IPS-20b (cell line): ENCODE data around the gene CBY3.
"Not testable (repeated sequence)": the region's sequence is repeated elsewhere in the genome, so short reads cannot be mapped to it uniquely, and the experiment has no call there.

Experiments used
- H3K27ac ChIP-seq: one replicate; pipeline ENCODE4 v1.5.1; 2013; ENCODE audit warnings: low read length
- H3K27me3 ChIP-seq: 2 replicates; pipeline ENCODE4 v1.6.1; 2013; ENCODE audit warnings: mild to moderate bottlenecking, low read length, inconsistent platforms; ENCODE audit not compliant: insufficient read depth
- H3K36me3 ChIP-seq: 2 replicates; pipeline ENCODE4 v1.6.1; 2013; ENCODE audit warnings: low read depth, mild to moderate bottlenecking, inconsistent platforms, low read length, moderate library complexity; ENCODE audit not compliant: insufficient read depth
- H3K4me1 ChIP-seq: 2 replicates; pipeline ENCODE4 v1.6.1; 2013; ENCODE audit warnings: mild to moderate bottlenecking, control low read depth, inconsistent platforms, low read length, moderate library complexity; ENCODE audit not compliant: insufficient read depth
- H3K4me3 ChIP-seq: 2 replicates; pipeline ENCODE4 v1.5.1; 2013; ENCODE audit warnings: mild to moderate bottlenecking, low read length, inconsistent platforms
- H3K9ac ChIP-seq: 2 replicates; pipeline ENCODE4 v1.6.1; 2013; ENCODE audit warnings: low read depth, mild to moderate bottlenecking, inconsistent platforms, low read length, moderate library complexity
- H3K9me3 ChIP-seq: 2 replicates; pipeline ENCODE4 v1.6.1; 2013; ENCODE audit warnings: mild to moderate bottlenecking, low read depth, low read length, inconsistent platforms; ENCODE audit not compliant: insufficient read depth

Gene CBY3

GRCh38 chr5:179658179-179658856 lies 22.5 kb downstream of the CBY3 start:
- Histone ChIP-seq H3K4me3 (peak overlapping the region; percentile 63), H3K9ac (peak overlapping the region; percentile 40; the same call in 1 of the 2 replicates)
- H3K9me3 ChIP-seq, H3K27ac ChIP-seq, H3K36me3 ChIP-seq, H3K4me1 ChIP-seq, H3K27me3 ChIP-seq: not testable (repeated sequence)

DNA sequence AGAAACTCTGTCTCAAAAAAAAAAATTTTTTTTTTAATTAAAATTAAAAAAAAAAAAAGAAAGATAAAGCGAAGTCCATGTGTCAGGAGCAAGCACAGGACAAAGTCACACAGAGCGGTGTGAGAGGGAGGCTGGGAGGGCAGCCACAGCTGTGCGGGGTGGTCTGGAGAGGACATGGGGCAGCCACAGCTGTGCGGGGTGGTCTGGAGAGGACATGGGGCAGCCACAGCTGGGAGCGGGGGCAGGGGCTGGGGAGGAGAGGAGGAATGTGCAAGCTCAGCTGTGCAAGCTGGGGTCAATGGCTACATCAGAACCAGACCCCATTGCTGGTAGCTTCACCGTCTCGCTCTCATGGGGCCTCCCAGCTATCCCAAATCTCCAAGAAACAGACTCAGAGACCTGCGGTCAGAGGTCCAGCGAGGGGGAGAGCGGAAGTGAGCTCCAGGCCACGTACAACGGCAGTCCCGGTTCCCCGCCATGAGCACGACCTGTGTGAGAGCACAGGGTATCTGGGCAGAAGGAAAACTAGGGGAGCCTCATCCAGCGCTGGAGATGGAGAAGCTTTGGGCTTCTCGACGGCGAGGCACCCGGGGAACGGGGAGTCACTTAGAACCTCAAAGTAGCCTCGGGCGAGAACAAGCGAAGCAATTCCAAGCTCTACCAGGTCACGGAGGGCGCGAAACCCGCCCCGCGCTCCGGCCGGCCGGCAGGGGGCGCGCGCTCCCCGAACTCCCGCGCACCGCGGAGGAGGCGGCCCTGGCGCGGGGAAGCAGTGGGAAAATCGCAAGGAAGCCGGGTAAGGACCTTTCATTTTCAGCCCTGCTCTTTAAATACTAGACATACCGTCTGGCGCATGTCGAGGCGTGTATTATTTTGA lies 23.3 kb downstream of the CBY3 start:
- not testable (repeated sequence) for H3K36me3 ChIP-seq, H3K27ac ChIP-seq, H3K4me1 ChIP-seq, H3K9me3 ChIP-seq, H3K4me3 ChIP-seq, H3K27me3 ChIP-seq, H3K9ac ChIP-seq

DNA sequence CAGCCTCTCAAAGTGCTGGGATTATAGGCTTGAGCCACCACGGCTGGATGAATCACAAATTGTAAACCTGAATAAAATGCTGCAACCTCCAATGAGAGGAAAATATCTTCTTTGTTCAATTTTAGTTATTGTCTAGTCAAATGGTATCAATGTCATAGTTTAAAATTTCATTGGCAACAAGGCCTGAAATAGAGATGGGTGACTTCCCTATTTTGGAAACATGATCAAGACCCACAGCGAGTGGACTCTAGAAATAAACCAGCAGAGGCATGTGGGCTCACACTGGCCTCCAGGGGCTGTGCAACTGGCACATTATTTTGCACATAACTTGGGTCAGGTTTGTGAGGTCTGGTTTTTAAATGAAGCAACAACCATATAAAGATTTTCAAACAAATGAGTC lies 27.7 kb downstream of the CBY3 start:
- H3K27ac ChIP-seq, H3K4me1 ChIP-seq, H3K27me3 ChIP-seq, H3K9me3 ChIP-seq, H3K9ac ChIP-seq, H3K36me3 ChIP-seq, H3K4me3 ChIP-seq: not testable (repeated sequence)

DNA sequence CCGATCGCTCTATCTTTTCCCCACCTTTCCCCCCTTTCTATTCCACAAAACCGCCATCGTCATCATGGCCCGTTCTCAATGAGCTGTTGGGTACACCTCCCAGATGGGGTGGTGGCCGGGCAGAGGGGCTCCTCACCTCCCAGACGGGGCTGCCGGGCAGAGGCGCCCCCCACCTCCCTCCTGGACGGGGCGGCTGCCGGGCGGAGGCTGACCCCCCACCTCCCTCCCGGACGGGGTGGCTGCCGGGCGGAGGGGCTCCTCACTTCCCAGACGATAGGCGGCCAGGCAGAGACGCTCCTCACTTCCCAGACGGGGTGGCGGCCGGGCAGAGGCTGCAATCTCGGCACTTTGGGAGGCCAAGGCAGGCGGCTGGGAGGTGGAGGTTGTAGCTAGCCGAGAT lies 30.6 kb downstream of the CBY3 start:
- H3K36me3 ChIP-seq, H3K27ac ChIP-seq: not testable (repeated sequence)

GRCh38 chr5:179649166-179649703 lies 31.6 kb downstream of the CBY3 start:
- H3K27me3 ChIP-seq, H3K36me3 ChIP-seq, H3K4me3 ChIP-seq, H3K9ac ChIP-seq, H3K4me1 ChIP-seq, H3K27ac ChIP-seq, H3K9me3 ChIP-seq: not testable (repeated sequence)

More for the DNA sequence above, 30.6 kb downstream of the CBY3 start:
- not testable (repeated sequence) for H3K9ac ChIP-seq, H3K4me1 ChIP-seq, H3K27me3 ChIP-seq, H3K4me3 ChIP-seq, H3K9me3 ChIP-seq

GRCh38 chr5:179648410-179648809 lies 32.4 kb downstream of the CBY3 start:
- no peak overlapping the region for H3K9ac ChIP-seq
- no peak overlapping the region for H3K27ac ChIP-seq
- H3K4me3 ChIP-seq, result no peak overlapping the region
- no peaks in the 10 kb centered on the region for H3K4me1 ChIP-seq
- no peaks in the 10 kb centered on the region for H3K27me3 ChIP-seq
- H3K9me3 ChIP-seq, result no peaks in the 10 kb centered on the region
- no peaks in the 10 kb centered on the region for H3K36me3 ChIP-seq

DNA sequence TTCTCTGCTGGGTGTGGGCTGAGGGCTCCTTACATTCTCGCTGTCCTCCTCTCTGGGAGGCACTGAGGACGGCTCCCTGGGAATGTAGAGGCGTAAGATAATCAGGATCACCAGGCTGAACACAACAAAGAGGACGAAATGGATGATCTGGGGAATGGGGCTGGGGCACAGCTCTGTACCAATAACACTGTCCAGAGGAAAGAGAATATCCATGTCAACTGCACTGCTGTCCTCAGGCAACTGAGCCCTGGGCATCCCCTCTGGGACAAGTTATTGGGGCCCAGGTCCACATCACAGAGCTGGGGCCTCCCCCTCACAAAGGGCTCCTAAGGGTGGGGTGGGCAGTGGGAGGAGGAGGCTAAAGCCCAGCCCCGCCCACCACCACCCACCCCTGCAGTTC lies 36.1 kb downstream of the CBY3 start:
- not testable (repeated sequence) for H3K9me3 ChIP-seq, H3K36me3 ChIP-seq, H3K27ac ChIP-seq

GRCh38 chr5:179643141-179643920 lies 37.5 kb downstream of the CBY3 start:
- H3K9me3 ChIP-seq, H3K27ac ChIP-seq, H3K27me3 ChIP-seq, H3K4me1 ChIP-seq, H3K36me3 ChIP-seq, H3K4me3 ChIP-seq, H3K9ac ChIP-seq: not testable (repeated sequence)

More for the DNA sequence above, 36.1 kb downstream of the CBY3 start:
- H3K4me1 ChIP-seq, H3K9ac ChIP-seq, H3K27me3 ChIP-seq, H3K4me3 ChIP-seq: not testable (repeated sequence)

GRCh38 chr5:179642626-179643025 lies 38.2 kb downstream of the CBY3 start:
- not testable (repeated sequence) for H3K27me3 ChIP-seq, H3K4me1 ChIP-seq, H3K36me3 ChIP-seq, H3K9ac ChIP-seq, H3K4me3 ChIP-seq, H3K27ac ChIP-seq, H3K9me3 ChIP-seq

GRCh38 chr5:179641745-179642144 lies 39.1 kb downstream of the CBY3 start:
- H3K36me3 ChIP-seq, H3K4me3 ChIP-seq, H3K9me3 ChIP-seq, H3K27me3 ChIP-seq, H3K9ac ChIP-seq, H3K27ac ChIP-seq, H3K4me1 ChIP-seq: not testable (repeated sequence)

DNA sequence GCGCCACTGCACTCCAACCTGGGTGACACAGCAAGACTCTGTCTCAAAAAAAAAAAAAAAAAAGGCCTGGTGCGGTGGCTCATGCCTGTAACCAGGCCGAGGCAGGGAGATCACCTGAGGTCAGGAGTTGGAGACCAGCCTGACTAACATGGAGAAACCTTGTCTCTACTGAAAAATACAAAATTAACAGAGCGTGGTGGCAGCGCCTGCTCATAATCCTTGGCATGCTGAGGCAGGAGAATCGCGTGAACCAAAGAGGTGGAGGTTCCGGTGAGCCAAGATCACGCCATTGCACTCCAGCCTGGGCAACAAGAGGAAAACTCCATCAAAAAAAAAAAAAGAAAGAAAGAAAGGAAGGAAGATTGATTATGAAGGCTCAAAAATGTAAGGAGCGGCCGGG lies 41.5 kb downstream of the CBY3 start:
- H3K27me3 ChIP-seq, H3K9ac ChIP-seq: not testable (repeated sequence)

More for the DNA sequence above, 41.5 kb downstream of the CBY3 start:
- H3K4me1 ChIP-seq, H3K4me3 ChIP-seq, H3K9me3 ChIP-seq, H3K36me3 ChIP-seq, H3K27ac ChIP-seq: not testable (repeated sequence)
